ENCODE results near the gene KCNA10. TPM values are rescaled to one million over a fixed set of nuclear protein-coding genes. Genes with fewer than 3 reads are reported as not detected.
A peak's percentile ranks its signal among the peaks of the same experiment; 100 is the strongest.

The KCNA10 gene
- total RNA-seq, 2 experiments from 2014 or later = not detected

- Mint-ChIP-seq H3K36me3 (ENCODE audit: low read depth) (no peaks in the 10 kb centered on the region), H3K27ac (no peak overlapping the region), H3K4me3 (no peak overlapping the region), H3K4me1 (no peaks in the 10 kb centered on the region), H3K27me3 (peaks cover 21% of the 10 kb centered on the region), H3K9me3 (no peaks in the 10 kb centered on the region)
- ChIA-PET POLR2A (no interaction called here), CTCF (no interaction called here)
- DNase-seq = no peak
Observed at GRCh38 chr1:110548381-110548780, 29.4 kb upstream of the KCNA10 start.

- no peak for DNase-seq
- CTCF ChIA-PET = interaction anchor here (1.2 kb wide), 1 partner anchor 16 kb away, joined by 4 read pairs; no protein-coding TSS in a partner anchor
- Mint-ChIP-seq H3K36me3 (ENCODE audit: low read depth) (no peaks in the 10 kb centered on the region), H3K27ac (no peak overlapping the region), H3K9me3 (no peaks in the 10 kb centered on the region), H3K27me3 (peaks cover 13% of the 10 kb centered on the region), H3K4me1 (no peaks in the 10 kb centered on the region), H3K4me3 (no peak overlapping the region)
- POLR2A ChIA-PET = no interaction called here
Observed at GRCh38 chr1:110547017-110547416, 28.0 kb upstream of the KCNA10 start.

DNA sequence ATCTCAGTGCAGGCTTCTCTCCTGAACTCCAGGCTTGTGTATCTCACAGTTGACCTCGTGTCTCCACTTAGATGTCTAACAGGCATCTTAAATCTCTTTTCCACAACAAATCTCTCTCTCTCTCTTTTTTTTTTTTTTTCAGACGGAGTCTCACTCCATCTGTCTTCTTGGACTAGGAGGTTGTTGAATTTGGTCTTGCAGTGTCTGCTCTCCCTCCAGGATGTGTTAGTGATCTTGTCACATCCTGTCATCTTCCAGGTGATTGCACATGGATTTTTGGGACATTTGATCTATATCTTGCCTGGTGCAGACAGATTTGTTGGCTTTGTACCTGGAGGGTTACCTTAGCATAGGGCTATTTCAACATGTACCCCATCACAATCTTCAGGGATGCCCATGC is 26.5 kb upstream of the KCNA10 start:
- no peaks in the 10 kb centered on the region for H3K9me3 Mint-ChIP-seq
- H3K27ac Mint-ChIP-seq = no peak overlapping the region
- no peak overlapping the region for H3K4me3 Mint-ChIP-seq
- no peaks in the 10 kb centered on the region for H3K4me1 Mint-ChIP-seq
- H3K27me3 Mint-ChIP-seq = peaks cover 16% of the 10 kb centered on the region
- no peak for DNase-seq
- ChIA-PET POLR2A (no interaction called here), CTCF (interaction anchor here (0.6 to 1.0 kb wide), 2 partner anchors 29 to 306 kb away, joined by 3 read pairs; no protein-coding TSS in a partner anchor)
- H3K36me3 Mint-ChIP-seq (ENCODE audit: low read depth) = no peaks in the 10 kb centered on the region

DNA sequence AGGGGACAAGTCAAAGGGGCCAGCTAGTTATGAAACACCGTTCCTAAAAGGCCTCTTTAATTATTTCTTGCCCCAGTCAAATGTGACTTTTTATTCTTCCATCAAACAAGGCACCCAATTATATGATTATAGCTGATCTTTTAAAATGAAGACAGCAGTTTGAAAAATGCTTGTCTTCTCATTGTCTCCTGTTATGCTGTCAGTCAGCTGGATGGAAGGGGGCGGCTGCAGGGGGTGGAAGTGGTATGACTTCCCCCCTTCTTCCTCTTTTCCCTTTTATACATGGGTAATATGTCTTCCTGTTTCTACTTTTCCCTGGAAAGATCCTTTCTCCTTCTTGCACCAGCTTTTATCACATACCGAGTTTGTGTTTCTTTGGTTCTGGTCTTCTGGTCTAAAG is 25.8 kb upstream of the KCNA10 start:
- ChIA-PET POLR2A (interaction anchor here (1.0 kb wide), 1 partner anchor 9 kb away, joined by 3 read pairs; no protein-coding TSS in a partner anchor), CTCF (interaction anchor here (0.6 to 1.6 kb wide), 4 partner anchors 10 to 305 kb away, joined by 3 to 5 read pairs (median 3); no protein-coding TSS in a partner anchor)
- H3K27me3 Mint-ChIP-seq = peaks cover 16% of the 10 kb centered on the region
- no peak overlapping the region for H3K4me3 Mint-ChIP-seq
- no peak for DNase-seq
- H3K4me1 Mint-ChIP-seq = no peaks in the 10 kb centered on the region
- H3K27ac Mint-ChIP-seq = no peak overlapping the region
- no peaks in the 10 kb centered on the region for H3K36me3 Mint-ChIP-seq (ENCODE audit: low read depth)
- no peaks in the 10 kb centered on the region for H3K9me3 Mint-ChIP-seq

GRCh38 chr1:110542725-110543124 is 23.8 kb upstream of the KCNA10 start:
- H3K36me3 Mint-ChIP-seq (ENCODE audit: low read depth) = no peaks in the 10 kb centered on the region
- H3K4me1 Mint-ChIP-seq = no peaks in the 10 kb centered on the region
- CTCF ChIA-PET = interaction anchor here (0.7 to 0.9 kb wide), 3 partner anchors 10 to 18 kb away, joined by 3 to 4 read pairs (median 3); no protein-coding TSS in a partner anchor
- no peak overlapping the region for H3K27ac Mint-ChIP-seq
- POLR2A ChIA-PET = no interaction called here
- no peak overlapping the region for H3K4me3 Mint-ChIP-seq
- no peaks in the 10 kb centered on the region for H3K9me3 Mint-ChIP-seq
- DNase-seq = peak; percentile 30
- H3K27me3 Mint-ChIP-seq = peaks cover 16% of the 10 kb centered on the region

DNA sequence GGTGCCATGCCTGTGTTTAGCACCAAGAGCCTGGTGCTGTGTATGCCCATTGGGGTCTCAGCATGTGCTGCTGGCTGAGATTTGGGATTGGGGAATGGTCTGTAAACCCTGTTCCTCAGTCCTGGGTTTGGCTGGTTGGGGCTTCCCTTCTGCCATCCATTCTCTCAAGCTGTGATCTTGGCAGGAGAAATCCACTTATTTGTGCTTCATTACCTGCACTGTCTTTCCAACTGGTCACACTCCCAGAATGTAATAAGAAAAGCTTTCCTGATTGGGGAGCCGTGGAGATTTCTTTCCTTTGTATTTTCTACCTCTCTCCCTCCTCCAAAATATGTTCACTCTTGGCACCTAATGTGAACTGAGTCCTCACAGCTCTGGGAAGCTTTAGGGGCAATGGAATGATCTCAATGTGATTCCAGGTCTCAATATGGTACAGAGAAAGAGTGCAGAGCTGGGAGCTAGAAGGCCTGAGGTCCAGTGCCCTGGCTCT is 23.0 kb upstream of the KCNA10 start:
- ChIA-PET POLR2A (no interaction called here), CTCF (interaction anchor here (0.6 to 0.8 kb wide), 3 partner anchors 9 to 318 kb away, joined by 3 read pairs; no protein-coding TSS in a partner anchor)
- no peaks in the 10 kb centered on the region for H3K9me3 Mint-ChIP-seq
- H3K4me1 Mint-ChIP-seq = no peaks in the 10 kb centered on the region
- no peak overlapping the region for H3K27ac Mint-ChIP-seq
- H3K4me3 Mint-ChIP-seq = no peak overlapping the region
- no peaks in the 10 kb centered on the region for H3K36me3 Mint-ChIP-seq (ENCODE audit: low read depth)
- DNase-seq = no peak
- H3K27me3 Mint-ChIP-seq = peaks cover 16% of the 10 kb centered on the region

DNA sequence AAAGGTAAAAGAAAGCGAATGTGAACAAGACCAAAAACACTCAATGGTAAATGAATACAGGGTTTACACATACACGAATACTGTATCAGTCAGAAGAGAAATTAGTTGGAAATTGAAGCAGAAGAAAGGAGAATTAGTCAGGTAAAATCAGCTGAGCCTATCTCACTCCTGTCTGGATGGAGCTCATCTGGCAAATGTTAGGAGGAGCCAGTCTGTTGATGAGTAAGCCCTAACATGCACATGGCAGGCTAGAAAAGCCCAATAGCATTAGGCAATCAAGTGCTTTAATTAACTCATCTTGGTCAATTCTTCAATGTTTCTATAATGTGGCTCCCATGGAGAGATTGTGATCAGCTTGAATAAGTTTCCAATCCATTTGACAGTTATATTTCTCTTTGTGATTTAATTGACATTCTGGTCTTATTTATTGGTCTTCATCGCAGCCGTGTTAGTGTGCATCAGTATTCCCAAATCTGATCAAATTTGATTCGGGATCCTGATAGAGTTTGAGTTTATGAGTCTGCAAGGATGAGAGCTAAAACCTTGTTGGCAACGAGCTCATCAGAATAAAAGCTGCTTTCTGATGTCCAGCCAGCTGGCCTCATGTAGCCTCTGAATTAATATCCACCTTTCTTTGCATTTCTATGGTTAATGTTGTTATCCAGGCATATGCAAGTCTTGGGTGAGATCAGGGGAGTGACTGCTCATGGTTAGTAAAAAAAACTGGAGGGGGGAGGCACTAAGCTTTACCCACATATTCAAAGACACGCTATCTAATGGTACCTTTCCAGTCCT is 22.1 kb upstream of the KCNA10 start:
- ChIA-PET CTCF (interaction anchor here (0.6 kb wide), 1 partner anchor 319 kb away, joined by 3 read pairs; no protein-coding TSS in a partner anchor), POLR2A (no interaction called here)
- no peak overlapping the region for H3K27ac Mint-ChIP-seq
- no peaks in the 10 kb centered on the region for H3K9me3 Mint-ChIP-seq
- H3K27me3 Mint-ChIP-seq = peaks cover 13% of the 10 kb centered on the region
- no peak for DNase-seq
- H3K4me1 Mint-ChIP-seq = no peaks in the 10 kb centered on the region
- no peak overlapping the region for H3K4me3 Mint-ChIP-seq
- H3K36me3 Mint-ChIP-seq (ENCODE audit: low read depth) = no peaks in the 10 kb centered on the region

DNA sequence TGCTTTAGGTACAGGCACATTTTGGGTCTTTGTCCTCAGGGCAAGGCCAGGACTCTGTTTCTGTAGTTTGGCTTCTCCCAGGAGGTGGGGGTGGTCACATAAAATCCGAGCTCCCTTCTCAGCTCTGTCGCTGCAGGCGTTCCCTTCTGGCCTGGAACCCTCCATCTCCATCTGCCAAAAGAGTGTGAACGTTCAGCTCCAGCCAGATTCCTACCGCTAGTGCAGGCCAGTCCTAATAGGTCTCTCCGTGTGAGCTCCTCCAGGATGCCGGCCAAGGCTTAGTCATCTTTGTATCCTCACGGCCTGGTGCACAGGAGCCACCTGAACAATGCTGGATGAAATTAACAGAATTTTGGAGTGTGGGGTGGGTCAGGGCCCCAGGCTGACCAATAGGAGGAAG is 19.9 kb upstream of the KCNA10 start:
- no peaks in the 10 kb centered on the region for H3K36me3 Mint-ChIP-seq (ENCODE audit: low read depth)

GRCh38 chr1:110538075-110538474 is 19.1 kb upstream of the KCNA10 start:
- Mint-ChIP-seq H3K27ac (no peak overlapping the region), H3K27me3 (peaks cover 8% of the 10 kb centered on the region), H3K9me3 (no peaks in the 10 kb centered on the region), H3K4me1 (no peaks in the 10 kb centered on the region), H3K4me3 (no peak overlapping the region), H3K36me3 (ENCODE audit: low read depth) (no peaks in the 10 kb centered on the region)
- ChIA-PET CTCF (interaction anchor here (0.8 to 1.7 kb wide), 2 partner anchors 227 to 243 kb away, joined by 3 to 5 read pairs; no protein-coding TSS in a partner anchor), POLR2A (no interaction called here)
- no peak for DNase-seq

More for the DNA sequence above, 19.9 kb upstream of the KCNA10 start:
- no peak overlapping the region for H3K4me3 Mint-ChIP-seq
- ChIA-PET POLR2A (no interaction called here), CTCF (interaction anchor here (0.6 to 1.7 kb wide), 4 partner anchors 17 to 242 kb away, joined by 3 to 5 read pairs (median 3); no protein-coding TSS in a partner anchor)
- no peaks in the 10 kb centered on the region for H3K9me3 Mint-ChIP-seq
- H3K27ac Mint-ChIP-seq = no peak overlapping the region
- H3K27me3 Mint-ChIP-seq = peaks cover 10% of the 10 kb centered on the region
- DNase-seq = no peak
- no peaks in the 10 kb centered on the region for H3K4me1 Mint-ChIP-seq

- no peak overlapping the region for H3K27ac Mint-ChIP-seq
- peaks cover 8% of the 10 kb centered on the region for H3K27me3 Mint-ChIP-seq
- no peaks in the 10 kb centered on the region for H3K9me3 Mint-ChIP-seq
- no peaks in the 10 kb centered on the region for H3K36me3 Mint-ChIP-seq (ENCODE audit: low read depth)
- no peak for DNase-seq
- ChIA-PET POLR2A (interaction anchor here (0.7 kb wide), 1 partner anchor 9 kb away, joined by 3 read pairs; no protein-coding TSS in a partner anchor), CTCF (interaction anchor here (0.6 to 3.0 kb wide), 4 partner anchors 12 to 153 kb away, joined by 3 to 8 read pairs (median 6); no protein-coding TSS in a partner anchor)
- no peaks in the 10 kb centered on the region for H3K4me1 Mint-ChIP-seq
- H3K4me3 Mint-ChIP-seq = no peak overlapping the region
Observed at GRCh38 chr1:110535985-110536384, 17.0 kb upstream of the KCNA10 start.

DNA sequence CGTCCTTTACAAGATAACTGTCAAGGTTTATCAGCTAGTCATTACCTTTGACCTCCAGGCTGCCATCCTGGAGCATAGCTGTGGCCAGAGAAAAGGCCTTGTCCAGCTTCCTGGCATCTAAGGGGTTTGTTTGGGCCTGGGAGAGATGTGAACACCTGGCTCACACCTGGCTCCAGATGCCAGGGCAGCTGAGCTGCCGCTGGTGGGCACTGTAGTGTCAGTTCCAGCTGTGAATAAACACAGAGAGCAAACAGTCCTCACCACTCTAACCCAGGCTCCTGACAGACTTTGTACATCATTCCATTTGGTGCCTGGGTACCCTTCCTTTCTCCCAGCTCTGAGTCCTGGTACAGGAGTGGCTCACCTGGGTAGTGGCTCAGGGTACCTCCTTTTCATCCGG is 14.3 kb upstream of the KCNA10 start:
- H3K27me3 Mint-ChIP-seq = peaks cover 10% of the 10 kb centered on the region

GRCh38 chr1:110529011-110529410 is 10.0 kb upstream of the KCNA10 start:
- no peak for DNase-seq
- no peak overlapping the region for H3K4me3 Mint-ChIP-seq
- peaks cover 3% of the 10 kb centered on the region for H3K4me1 Mint-ChIP-seq
- ChIA-PET POLR2A (no interaction called here), CTCF (interaction anchor here (1.3 kb wide), 1 partner anchor 11 kb away, joined by 3 read pairs; no protein-coding TSS in a partner anchor)
- no peak overlapping the region for H3K27ac Mint-ChIP-seq
- peaks cover 14% of the 10 kb centered on the region for H3K27me3 Mint-ChIP-seq
- no peaks in the 10 kb centered on the region for H3K36me3 Mint-ChIP-seq (ENCODE audit: low read depth)
- no peaks in the 10 kb centered on the region for H3K9me3 Mint-ChIP-seq

More for the DNA sequence above, 14.3 kb upstream of the KCNA10 start:
- no peaks in the 10 kb centered on the region for H3K9me3 Mint-ChIP-seq
- H3K4me1 Mint-ChIP-seq = no peaks in the 10 kb centered on the region
- ChIA-PET CTCF (interaction anchor here (1.1 to 3.0 kb wide), 3 partner anchors 9 to 86 kb away, joined by 3 to 7 read pairs (median 3); no protein-coding TSS in a partner anchor), POLR2A (no interaction called here)
- H3K36me3 Mint-ChIP-seq (ENCODE audit: low read depth) = no peaks in the 10 kb centered on the region
- no peak overlapping the region for H3K27ac Mint-ChIP-seq
- H3K4me3 Mint-ChIP-seq = no peak overlapping the region
- DNase-seq = no peak

GRCh38 chr1:110526201-110526780 is 7.3 kb upstream of the KCNA10 start:
- Mint-ChIP-seq H3K9me3 (no peaks in the 10 kb centered on the region), H3K4me1 (peaks cover 3% of the 10 kb centered on the region), H3K4me3 (no peak overlapping the region), H3K36me3 (ENCODE audit: low read depth) (no peaks in the 10 kb centered on the region), H3K27ac (no peak overlapping the region), H3K27me3 (peaks cover 33% of the 10 kb centered on the region)
- ChIA-PET POLR2A (no interaction called here), CTCF (interaction anchor here (0.9 to 5.5 kb wide), 5 partner anchors 14 to 257 kb away, joined by 3 to 18 read pairs (median 5); no protein-coding TSS in a partner anchor)
- no peak for DNase-seq

Data from activated CD4-positive, alpha-beta T cell treated with anti-CD3 and anti-CD28 coated beads, Interleukin-2, amount 10 ng/mL, durations not matched to agents 7 days and 5 days (primary cell).